Bone marrow (tissue), 2 donors: ENCODE data around the gene MCAT.

Experiments used
- DNase-seq, 2 donors: peaks; one replicate each; lab custom pipeline; 2025; lab: John Stamatoyannopoulos, UW

Gene MCAT

GRCh38 chr22:43094085-43094484 lies 49.1 kb downstream of the MCAT start:
- peak in 1 of 2 donors; percentile 35 for DNase-seq

GRCh38 chr22:43092085-43092484 lies 51.1 kb downstream of the MCAT start:
- peak in 1 of 2 donors; percentile 23 for DNase-seq

GRCh38 chr22:43090130-43090789 lies 52.9 kb downstream of the MCAT start:
- peak in 1 of 2 donors; percentile 78 for DNase-seq

GRCh38 chr22:43088984-43089717 lies 54.0 kb downstream of the MCAT start, which contains the start of gene TTLL1:
Gene TTLL1, minus strand, starts transcription at chr22:43089391. Its CDS starts 13,805 bp downstream, at chr22:43075586.
- peak; percentile 56 to 78 for DNase-seq

DNA sequence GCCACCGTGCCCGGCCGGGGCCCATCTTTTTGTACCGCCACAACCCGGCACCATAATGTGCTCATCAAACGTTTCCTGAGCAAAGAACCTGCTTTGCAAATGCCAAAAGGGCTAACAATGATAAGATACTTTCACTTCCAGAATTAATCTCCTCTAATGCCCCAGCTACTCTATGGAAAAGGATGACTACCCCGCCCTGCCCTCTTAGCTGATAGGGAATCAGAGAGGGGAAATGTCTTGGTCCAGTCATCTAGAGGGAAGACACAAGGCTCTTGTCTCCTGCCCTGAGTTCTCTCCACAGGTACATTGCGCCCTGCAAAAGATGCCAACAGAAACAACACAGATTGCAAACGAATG lies 54.6 kb downstream of the MCAT start:
- no peak for DNase-seq

DNA sequence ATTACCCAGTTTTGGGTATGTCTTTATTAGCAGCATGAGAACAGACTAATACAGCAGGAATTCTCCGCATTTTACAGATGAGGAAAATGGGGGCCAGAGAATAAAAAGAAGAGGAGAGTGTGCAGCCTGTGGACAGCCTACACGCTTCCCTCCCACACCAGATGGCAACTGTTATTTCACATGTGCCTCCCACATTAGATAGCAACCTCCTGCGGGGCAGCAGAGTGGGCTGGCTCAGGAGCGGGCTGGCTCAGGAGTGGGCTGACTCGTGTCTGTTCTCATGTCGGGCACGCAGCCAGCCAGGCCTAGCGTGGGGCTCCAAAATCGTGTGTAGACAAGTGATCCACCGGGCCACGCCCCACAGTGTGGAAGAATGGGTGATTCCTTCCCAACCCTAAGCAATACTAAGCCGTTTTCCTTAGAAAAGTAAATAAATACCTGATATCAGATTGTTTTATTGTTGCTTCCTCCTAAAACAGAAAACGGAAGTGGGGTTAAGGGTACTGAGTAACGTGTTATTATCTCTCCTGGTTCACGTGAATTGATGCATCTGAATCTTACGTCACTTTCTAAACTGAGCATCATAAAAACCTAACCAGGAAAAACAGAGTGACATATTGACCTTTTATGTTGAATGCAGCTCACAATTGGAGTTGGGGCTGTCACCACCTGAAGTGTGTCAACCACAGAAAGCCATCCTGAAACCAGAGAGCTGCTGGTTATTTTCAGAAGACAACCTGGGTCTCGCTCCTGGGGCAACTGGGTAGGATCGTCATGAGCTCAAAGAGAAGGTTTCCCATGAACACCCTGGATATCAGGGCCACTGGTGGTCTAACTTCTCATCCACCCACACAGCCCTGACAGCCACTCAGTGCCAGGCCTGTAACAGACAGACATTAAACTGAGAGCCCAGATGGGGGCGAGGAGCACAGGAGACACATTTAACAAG lies 57.3 kb downstream of the MCAT start:
- no peak for DNase-seq
